NCI-H187 (cell line): Measurements from ENCODE around the gene CARD14.
"Not testable (repeated sequence)": the region's sequence is repeated elsewhere in the genome, so short reads cannot be mapped to it uniquely, and the experiment has no call there.

ENCODE experiments used
- DNase-seq, 2 experiments: peaks; one replicate each; lab custom pipeline; 2025; lab: John Stamatoyannopoulos, UW

Gene CARD14

DNA sequence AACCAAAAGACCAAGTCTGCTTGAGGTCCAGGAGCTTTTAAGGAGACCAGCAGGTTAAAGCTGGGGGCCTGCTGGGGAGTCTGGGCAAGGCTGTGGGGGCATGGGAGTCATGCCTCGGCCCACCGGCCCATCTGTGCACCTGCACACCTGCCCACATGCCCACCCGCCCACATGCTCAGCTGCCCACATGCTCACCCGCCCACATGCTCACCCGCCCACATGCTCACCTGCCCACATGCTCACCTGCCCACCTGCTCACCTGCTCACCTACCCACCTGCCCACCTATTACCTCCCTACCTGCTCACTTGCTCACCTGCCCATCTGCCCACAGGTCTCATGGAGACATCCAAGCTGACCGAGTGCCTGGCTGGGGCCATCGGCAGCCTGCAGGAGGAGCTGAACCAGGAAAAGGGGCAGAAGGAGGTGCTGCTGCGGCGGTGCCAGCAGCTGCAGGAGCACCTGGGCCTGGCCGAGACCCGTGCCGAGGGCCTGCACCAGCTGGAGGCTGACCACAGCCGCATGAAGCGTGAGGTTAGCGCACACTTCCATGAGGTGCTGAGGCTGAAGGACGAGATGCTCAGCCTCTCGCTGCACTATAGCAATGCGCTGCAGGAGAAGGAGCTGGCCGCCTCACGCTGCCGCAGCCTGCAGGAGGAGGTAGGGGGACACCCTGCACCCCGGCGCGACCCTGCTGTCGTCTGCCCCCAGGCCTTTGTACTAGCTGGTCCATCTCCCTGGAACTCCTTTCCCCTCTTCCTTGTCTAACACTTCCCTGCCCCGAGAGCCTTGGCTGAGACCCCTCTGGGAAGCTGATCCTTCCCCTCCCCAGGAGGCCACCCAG is 14.0 kb downstream of the CARD14 start:
- no peak for DNase-seq

DNA sequence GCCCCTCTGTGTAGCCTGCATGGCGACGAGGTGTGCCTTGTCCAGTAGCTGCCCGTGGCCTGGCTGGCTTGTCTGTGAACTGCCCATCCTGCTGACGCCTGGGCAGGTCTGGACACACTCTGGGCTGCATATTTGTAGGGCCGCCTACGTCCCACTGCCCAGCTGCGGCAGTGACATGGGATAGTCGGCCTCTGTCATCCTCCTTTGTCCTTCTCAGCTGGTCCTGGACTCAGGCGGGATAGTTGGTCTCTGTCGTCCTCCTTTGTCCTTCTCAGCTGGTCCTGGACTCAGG is 14.5 kb downstream of the CARD14 start:
- DNase-seq: no peak

- DNase-seq: no peak
These were observed 16.1 kb downstream of the CARD14 start for GRCh38 chr17:80185968-80186367.

GRCh38 chr17:80187090-80187489 is 17.3 kb downstream of the CARD14 start:
- DNase-seq: no peak

DNA sequence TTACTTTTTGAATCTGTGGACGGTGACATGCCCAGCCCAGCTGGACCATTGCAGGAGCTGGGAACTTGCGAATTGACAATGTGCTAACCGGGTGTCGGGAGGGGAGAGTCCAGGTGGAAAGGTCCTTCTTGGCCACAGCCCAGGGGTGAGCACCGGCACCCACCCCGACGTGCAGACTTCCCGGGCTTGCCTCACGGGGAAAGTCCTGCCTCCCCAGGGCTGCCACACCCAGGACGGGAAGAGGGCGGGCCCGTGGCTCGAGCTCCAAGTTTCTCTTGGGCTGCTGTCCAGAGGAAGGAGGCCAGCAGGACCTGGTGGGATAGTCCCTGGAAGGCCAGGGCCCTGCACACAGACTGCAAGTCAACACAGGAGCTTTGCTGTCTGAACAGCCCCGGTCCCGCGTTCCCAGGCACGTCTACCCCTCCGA is 17.7 kb downstream of the CARD14 start:
- DNase-seq: no peak

- DNase-seq: no peak
These were observed 19.8 kb downstream of the CARD14 start for GRCh38 chr17:80189611-80190010.

- DNase-seq: no peak
These were observed 20.9 kb downstream of the CARD14 start for GRCh38 chr17:80190716-80191115.

DNA sequence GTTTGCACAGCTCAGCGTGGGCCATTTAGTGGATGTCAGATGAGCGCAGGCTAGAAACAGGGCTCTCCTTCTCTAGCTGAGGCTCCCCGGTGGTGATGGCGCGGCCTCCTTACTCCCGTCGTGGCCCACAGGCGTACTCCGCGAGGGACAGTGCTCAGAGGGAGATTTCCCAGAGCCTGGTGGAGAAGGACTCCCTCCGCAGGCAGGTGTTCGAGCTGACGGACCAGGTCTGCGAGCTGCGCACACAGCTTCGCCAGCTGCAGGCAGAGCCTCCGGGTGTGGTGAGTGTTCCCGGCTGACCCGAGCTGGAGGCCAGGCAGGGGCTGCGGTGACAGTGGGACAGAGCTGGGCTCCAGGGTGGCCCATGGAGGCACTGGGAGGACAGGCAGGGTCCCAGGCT is 21.4 kb downstream of the CARD14 start:
- no peak for DNase-seq

DNA sequence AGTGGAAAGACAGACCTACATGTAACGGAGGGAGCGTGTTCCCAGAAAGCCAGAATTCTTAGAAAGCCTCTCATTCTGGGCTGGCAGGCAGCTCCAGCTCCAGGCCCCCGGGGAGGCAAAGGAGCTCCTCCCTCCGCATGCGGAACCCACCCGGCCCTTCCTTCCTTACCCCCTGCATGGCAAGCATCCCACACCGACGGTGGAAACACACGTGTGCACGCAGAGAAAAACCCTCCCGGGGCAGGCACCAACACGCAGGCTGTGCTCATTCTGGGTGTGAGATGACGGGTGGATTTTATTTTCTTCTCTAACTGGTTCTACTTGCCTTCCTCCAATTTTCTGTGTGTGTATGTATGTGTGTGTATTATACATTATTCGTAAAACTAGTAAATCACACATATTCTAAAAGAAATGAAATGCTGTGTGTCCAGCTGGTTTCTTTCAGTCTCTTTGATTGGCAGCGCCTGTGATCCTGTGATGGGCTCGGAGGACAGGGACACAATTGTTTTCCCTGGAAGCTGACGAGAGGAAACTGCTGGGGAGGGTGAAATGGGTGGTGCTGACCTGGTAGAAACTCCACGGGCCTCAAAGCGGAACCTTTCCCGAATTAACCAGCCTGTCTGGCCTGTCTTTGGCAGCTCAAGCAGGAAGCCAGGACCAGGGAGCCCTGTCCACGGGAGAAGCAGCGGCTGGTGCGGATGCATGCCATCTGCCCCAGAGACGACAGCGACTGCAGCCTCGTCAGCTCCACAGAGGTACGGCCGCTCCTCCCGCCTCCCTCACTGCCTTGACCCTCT is 22.2 kb downstream of the CARD14 start:
- no peak for DNase-seq

DNA sequence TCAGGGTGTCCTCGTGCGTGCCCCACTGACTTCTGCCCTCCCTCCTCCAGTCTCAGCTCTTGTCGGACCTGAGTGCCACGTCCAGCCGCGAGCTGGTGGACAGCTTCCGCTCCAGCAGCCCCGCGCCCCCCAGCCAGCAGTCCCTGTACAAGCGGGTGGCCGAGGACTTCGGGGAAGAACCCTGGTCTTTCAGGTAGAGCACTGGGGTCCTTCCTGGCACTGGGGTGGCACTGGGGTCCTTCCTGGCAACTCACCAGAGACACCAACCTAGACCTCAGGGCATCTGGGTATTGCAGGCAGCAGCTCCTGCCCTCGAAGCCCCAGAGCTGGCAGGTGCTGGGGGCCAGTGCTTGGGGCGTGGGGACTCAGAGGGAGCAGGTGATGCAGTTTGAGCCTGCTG is 25.3 kb downstream of the CARD14 start:
- no peak for DNase-seq

DNA sequence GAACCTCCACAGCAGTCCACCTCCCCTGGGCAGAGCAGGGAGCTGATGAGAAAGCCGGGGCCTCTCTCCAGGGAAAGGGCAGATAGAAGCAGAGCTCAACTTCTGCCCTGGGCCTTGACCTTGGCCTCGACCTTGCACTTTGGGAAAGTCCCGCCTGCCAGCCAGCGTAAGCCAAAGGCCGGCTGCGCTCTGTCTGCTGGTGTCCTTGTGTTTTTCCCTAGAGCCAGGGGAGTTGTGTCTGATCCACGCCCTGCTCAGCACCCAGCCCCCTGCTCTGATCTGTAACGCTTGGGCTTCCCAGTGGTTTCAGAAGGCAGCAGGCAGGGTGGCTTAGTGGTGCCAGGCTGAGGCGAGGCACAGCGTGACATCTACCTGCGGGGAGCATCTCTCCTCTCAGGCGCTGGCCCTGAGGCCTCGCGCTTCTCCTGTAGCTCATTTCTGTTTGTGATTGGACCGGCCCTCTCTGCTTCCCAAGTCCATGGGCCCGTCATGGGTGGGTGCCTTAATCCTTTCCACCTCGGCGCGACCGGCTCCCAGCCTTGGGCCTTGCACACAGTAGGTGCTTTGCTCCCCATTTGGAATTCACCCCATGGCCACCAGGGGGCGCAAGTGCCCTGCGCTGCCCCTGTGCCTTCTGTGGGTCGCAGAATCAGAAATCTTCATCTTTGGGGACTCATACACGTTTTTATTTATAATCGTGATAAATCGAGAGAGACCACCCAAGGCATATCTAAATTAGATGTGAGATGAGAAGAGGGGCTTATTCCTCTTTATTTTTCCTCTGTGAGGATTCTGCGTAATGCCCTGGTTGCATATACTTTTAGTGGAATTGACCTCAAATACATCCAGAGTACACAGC is 26.1 kb downstream of the CARD14 start:
- no peak for DNase-seq

GRCh38 chr17:80196652-80197051 is 26.8 kb downstream of the CARD14 start:
- no peak for DNase-seq

- peak in 1 of 2 experiments; percentile 23 for DNase-seq
These were observed 28.4 kb downstream of the CARD14 start for GRCh38 chr17:80198144-80198661.

- not testable (repeated sequence) for DNase-seq
These were observed 29.5 kb downstream of the CARD14 start for GRCh38 chr17:80199295-80199694.

DNA sequence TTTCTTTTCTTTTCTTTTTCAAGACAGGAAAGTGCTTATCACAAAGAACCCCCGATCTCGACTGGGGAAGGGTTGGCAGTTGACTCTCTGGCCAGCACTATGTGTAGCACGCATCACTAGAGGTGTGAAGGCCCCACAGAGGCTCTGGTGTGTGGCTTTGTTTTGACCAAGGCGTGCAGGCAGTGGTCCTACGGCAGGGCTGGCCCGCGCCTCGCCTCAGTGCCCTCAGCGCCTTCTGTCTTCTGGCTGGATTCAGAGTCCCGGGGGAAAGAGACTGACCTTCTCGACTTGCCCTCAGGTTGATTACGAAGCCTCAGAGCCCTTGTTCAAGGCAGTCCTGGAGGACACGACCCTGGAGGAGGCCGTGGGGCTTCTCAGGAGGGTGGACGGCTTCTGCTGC is 31.6 kb downstream of the CARD14 start:
- DNase-seq: no peak

GRCh38 chr17:80202197-80202596 is 32.4 kb downstream of the CARD14 start:
- no peak for DNase-seq

DNA sequence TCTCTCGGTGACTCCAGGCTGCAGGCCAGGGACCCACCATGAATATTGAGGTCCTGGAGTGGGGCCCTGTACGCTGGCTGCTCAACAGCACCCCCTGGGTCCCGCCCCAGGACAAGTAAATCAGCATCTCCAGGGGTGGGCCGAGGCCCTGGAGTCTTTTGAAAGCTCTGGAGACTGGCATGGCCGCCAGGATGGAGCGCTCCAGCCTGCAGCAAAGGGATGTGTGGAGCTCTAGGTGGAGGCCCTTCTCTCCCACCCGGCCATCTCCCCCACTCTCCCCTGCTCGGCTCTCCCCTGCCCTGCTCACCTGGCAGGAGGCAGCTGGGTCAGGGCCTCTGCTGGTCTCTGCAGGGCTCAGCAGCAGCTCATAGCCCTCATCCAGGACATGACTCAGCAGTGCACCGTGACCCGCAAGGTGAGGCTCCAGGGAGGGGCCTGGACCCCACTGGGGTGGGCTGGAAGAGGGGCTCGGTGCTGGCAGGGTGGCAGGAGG is 33.7 kb downstream of the CARD14 start:
- no peak for DNase-seq

GRCh38 chr17:80204626-80205468 is 35.0 kb downstream of the CARD14 start:
- no peak for DNase-seq

DNA sequence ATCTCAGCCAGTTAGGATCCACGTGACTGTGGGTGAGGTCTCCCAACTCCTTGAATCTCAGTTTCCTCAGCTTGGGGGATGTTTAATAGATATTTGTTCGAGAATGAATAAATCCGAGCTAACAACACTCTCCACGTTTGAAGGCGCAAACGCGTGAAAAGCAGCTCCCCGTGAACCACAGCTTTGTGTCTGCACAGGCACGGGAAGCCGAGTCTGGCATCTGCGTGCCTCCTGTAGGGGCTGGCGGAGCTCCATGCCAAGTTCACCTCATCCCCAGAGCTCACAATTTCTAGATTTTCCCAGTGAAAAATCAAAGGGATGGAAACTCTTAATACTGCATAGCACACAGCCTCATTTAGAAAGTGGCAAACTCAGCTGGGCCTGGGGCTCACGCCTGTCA is 36.0 kb downstream of the CARD14 start:
- no peak for DNase-seq

DNA sequence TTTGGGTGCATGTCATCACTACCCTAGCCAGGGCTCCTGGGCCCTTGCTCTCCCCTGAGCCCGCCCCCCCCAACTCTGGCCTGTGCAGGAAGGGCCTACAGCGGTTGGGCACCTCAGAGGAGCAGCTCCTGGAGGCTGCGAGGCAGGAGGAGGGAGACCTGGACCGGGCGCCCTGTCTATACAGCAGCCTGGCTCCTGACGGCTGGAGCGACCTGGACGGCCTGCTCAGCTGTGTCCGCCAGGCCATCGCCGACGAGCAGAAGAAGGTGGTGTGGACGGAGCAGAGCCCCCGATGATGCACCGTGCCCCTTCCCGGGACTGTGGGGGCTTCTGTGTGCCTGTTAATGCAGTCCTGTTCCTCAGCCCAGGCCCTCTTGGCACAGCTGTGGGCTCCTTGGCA is 38.2 kb downstream of the CARD14 start:
- no peak for DNase-seq

DNA sequence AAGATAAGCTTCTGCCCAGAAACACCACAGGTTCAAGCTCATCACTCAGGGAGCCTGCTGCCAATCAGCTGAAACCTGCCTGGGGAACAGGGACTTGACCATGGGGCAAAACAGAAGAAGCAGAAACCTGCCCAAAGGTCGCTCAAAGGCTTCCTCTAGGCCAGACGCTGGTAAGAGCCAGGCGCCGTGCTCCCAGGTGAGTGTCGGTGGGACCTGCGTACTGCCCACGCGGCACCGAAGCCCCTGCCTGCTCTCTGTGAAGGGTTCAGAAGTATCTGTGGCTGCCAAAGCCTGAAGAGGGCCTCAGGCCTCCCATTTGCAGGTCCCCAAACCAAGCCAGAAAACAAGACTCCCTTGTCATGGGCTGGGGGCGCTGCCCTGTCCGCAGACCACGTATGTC is 39.9 kb downstream of the CARD14 start:
- DNase-seq: no peak
